GM12865 (cell line): Measurements from ENCODE around the gene ITSN1.
"Not testable (repeated sequence)": the region's sequence is repeated elsewhere in the genome, so short reads cannot be mapped to it uniquely, and the experiment has no call there.

Source experiments
- DNase-seq: peaks from one replicate; pipeline ENCODE4 v3.0.0; 2010; ENCODE audit warnings: low read depth
- H3K4me3 ChIP-seq: 2 replicates; pipeline ENCODE4 v1.5.1; 2011; ENCODE audit warnings: mild to moderate bottlenecking, low read depth, low read length, control low read depth
- CTCF ChIP-seq: IDR thresholded peaks from 2 replicates; pipeline ENCODE4 v1.5.1; 2011; ENCODE audit warnings: low read length, control low read depth, low read depth, inconsistent platforms; ENCODE audit not compliant: insufficient read depth; ENCODE audit errors: missing control alignments

The ITSN1 gene

GRCh38 chr21:33865996-33866575 is 223.8 kb downstream of the ITSN1 start:
- H3K4me3 ChIP-seq, result no peak overlapping the region
- DNase-seq, result no peak
- TF ChIP-seq CTCF, result no peak

GRCh38 chr21:33866826-33867225 is 224.5 kb downstream of the ITSN1 start:
- no peak overlapping the region for H3K4me3 ChIP-seq
- no peak for DNase-seq
- no peak for TF ChIP-seq CTCF

DNA sequence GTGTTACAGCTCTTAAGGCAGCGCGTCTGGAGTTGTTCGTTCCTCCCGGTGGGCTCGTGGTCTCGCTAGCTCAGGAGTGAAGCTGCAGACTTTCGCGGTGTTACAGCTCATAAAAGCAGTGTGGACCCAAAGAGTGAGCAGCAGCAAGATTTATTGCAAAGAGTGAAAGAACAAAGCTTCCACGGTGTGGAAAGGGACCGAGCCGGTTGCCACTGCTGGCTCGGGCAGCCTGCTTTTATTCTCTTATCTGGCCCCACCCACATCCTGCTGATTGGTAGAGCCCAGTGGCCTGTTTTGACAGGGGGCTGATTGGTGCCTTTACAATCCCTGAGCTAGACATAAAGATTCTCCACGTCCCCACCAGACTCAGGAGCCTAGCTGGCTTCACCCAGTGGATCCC is 225.6 kb downstream of the ITSN1 start:
- DNase-seq, result not testable (repeated sequence)

GRCh38 chr21:33869873-33870272 is 227.6 kb downstream of the ITSN1 start:
- no peak for DNase-seq
- TF ChIP-seq CTCF, result no peak
- no peak overlapping the region for H3K4me3 ChIP-seq

More for the DNA sequence above, 225.6 kb downstream of the ITSN1 start:
- H3K4me3 ChIP-seq, result not testable (repeated sequence)

- DNase-seq, result no peak
- TF ChIP-seq CTCF, result no peak
Measured at GRCh38 chr21:33870768-33871167, 228.5 kb downstream of the ITSN1 start.

DNA sequence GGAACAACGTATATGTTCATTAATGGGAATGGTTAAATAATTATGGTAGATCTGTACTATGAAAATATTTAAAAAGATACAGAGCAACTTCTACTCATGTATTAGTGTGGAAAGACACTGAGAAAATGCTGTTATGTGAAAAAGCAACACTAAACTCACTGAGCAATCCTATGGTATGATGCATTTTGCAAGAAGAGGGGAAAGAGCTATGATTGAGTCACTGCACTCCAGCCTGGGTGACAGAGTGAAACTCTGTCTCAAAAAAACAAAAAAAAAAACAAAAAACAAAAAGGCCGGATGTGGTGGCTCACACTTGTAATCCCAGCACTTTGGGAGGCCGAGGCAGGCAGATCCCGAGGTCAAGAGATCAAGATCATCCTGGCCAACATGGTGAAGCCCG is 228.9 kb downstream of the ITSN1 start:
- H3K4me3 ChIP-seq, result no peak overlapping the region
- DNase-seq, result no peak
- no peak for TF ChIP-seq CTCF

More at GRCh38 chr21:33870768-33871167, 228.5 kb downstream of the ITSN1 start:
- no peak overlapping the region for H3K4me3 ChIP-seq

DNA sequence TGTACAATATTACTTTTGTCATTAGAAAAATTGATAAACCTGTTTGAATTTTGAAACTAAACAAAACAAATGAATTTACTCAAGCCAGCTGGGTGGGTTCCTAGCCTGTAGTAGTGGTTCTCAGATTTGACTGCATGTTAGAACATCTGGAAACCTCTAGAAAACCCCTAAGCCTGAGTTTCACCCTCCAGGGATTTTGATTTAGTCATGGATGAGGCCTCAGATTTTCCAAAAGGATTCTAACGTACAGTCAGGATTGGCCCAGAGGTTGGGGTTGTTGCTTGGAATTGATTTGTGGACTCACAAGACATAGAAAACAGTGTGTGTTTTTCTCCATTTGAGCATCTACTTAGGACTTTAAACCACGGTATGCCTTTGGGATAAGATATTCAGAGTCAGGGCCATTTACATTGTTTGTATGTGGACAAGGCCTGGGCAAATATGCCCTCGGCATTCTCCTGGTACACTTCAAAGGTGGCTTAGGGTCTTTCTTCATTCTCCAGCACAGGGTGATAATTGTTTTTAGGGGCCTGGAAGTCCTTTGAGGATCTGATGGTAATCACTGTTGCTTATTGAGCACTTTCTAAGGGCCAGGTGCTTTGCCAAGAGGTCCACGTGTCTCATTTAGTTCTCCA is 230.7 kb downstream of the ITSN1 start:
- H3K4me3 ChIP-seq, result no peak overlapping the region
- TF ChIP-seq CTCF, result no peak
- no peak for DNase-seq
